ENCODE data around the gene RPTOR.

Gene RPTOR

DNA sequence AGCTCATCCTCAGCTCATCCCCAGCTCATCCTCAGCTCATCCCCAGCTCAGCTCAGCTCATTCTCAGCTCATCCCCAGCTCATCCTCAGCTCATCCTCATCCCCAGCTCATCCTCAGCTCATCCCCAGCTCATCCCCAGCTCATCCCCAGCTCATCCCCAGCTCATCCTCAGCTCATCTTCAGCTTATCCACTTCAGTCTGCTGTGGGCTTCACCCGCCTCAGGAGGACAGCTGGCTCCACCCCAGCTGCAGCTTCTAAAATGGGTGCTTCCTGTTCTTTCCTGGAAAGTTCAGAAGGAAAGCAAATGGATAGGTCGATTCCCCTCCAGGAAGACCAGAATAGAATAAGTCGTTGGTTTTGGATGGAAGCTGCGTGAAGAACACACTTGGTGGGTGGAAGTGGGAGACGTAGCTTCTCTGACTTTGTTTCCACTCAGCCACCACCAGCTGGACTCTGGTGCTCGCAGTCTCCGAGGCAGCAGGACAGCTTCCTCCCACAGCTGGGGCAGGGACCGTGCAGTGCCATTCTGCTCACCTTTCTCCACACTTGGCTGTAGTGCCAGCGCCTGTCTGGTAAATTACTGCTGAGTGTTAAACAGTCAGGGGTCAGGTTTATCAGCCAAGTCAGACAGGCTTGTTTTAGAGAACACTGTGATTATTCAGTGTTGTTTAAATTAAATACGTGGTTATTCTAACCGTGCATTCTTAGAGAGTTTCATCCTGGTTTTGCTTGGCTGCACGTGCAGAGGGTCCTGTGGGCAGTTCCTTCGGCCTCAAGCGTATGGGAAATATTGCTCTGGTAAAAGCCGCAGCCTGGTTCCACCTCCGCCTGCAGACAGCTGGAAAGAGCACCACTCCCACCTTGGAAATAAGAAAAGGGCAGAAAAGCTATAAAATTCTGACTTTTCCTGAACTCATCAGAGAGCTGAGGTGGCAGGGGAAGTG lies 386.0 kb downstream of the RPTOR start:
- DNase-seq (ENCODE audit: low read depth) = no peak

DNA sequence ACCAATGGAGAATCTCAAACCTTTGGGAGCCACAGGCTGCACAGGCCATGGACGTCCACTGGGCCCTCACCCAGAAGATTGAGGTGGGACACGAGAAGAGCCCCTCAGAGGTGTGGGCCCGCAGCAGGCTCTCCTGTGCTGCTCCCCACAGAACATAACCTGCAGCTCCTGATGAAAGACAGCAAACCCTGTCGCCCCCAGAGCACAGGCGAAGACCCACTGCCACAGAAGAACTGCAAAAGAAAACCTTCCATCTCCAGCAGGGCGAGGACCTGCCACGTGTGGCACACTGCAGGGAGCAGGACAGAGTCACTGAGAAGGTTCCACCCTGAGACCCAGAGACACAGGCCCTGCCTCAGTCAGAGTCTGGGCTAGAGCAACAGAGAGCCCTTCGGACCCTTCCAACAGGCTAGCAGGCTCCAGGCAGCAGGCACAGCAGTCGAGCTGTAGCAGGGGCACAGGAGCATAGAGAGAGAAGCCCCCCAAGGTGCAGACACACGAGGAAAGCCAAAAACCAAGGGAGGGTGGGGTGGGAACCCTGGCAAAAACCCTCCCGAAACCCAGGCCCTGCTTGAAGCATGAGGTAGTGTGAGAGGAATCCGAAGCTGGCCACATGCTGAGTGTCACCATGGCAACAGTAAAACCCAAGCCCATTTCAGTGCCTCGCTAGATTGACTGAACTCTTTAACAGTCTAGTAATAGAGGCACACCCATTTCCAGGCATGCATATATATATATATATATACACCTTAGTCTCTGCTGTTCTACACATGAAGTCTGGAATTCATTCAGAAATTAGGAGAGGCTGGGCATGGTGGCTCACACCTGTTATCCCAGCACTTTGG lies 387.0 kb downstream of the RPTOR start:
- DNase-seq (ENCODE audit: low read depth) = peak; percentile 43

DNA sequence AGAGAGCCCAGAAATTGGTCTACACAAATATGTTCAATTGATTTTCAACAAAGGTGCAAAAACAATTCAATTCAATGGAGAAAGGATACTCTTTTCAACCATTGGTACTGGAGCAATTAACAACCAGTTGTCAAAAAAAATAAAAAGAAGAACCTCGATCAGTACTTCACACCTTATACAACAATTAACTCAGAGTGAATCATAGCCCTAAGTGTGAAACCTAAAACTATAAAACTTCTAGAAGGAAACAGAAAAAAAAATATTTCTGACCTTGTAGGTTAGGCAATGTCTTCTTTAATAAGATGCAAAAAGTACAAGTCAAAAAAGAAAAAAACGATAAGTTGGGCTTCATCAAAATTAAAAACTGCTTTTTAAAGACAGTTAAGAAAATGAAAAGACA lies 390.9 kb downstream of the RPTOR start:
- no peak for DNase-seq (ENCODE audit: low read depth)

DNA sequence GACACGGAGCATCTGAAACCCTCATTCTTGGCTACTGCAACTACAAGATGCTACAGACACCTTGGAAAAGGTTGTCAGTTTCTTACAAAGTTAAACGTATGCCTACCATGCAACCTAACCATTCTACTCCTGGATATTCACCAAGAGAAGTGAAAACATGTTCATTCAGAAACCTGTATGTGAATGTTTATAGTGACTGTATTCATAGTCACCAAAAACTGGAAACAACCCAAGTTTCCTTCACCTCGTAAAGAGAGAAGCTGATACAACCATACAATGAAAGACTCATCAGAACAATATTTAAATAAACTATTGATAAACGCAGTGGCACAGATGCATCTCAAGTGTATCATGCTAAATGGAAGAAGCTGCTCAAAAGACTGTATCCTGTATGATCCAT lies 391.6 kb downstream of the RPTOR start:
- DNase-seq (ENCODE audit: low read depth) = no peak

DNA sequence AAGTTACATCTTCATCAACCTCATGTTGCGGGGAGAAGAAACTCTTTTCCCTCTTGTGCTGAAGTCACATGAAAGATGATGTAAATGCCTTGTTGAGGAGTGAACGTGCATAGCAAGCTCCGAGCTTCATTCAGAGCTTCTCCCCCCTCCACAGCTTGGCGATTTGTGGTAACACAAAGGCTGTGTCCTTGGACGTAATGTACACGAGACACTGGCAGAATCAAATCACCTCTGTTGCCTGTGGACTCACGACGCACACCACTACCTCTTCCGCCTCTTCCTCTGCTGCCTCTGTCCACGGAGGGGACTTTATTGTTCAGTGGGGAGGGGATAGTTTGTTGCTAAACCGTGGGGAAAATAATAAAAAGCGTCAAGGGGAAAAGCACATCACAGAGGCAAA lies 392.1 kb downstream of the RPTOR start:
- DNase-seq (ENCODE audit: low read depth) = no peak

DNA sequence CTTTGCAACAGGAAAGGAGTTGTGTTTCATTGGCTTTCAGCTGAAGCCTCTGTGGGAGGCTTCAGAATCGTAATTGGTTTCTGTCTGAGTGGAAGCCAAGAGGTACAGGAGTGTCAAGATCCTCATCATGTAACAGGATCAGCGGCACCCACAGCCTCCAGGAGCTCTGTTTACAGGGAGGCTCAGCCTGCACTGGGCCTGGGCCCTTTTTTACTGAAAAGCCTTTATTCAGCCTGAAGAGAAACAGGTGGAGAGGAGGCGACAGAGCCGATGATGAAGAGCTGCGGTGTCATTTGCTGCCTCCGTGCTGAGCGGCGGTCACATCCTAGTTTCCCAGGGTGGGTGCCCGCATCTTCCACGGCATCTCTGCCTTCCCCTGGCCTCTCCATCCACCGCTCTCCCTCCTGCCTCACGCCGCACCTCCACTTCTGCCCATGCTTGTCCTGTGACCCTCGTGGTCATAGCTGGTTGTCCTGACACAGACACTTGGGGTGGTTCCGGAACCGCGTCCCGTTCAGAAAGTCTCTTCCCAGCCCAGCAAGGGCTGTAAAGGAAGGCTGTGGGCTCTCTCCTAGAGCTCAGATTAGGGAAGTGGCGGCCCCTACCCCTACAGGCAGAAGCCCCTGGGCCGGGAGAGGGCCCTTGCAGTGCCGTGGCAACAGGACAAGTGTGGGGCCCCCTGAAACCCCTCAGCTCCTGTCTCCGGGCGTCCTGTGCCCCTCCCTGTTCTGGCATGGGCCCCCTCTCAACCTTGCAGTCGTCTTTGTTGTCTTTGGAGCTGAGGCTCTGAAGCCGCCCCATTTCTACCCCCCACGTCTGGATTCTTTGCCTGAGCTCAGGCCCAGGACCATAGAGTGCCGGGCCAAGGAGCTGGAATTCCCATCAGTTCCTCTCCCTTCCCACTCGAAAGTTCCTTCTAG lies 393.1 kb downstream of the RPTOR start:
- no peak for DNase-seq (ENCODE audit: low read depth)

DNA sequence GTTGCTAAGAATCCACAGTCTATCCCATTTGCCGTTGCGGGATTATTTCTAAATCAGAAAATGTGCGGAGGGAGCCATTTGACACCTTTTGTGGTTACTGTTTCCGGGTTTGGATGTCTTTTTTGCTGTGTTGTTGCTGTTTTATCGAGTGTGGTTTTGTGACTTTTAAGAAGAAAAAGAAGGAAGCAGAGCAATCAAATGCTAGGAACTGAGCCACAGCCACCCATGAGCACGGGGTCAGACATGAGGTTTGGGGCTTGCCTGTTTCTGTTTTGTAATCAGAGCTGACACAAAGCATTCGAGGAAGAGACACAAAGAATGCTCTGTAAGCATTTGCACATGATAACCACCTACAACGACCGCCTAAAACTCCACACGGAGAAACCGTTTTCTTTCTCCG lies 393.9 kb downstream of the RPTOR start:
- DNase-seq (ENCODE audit: low read depth) = no peak

DNA sequence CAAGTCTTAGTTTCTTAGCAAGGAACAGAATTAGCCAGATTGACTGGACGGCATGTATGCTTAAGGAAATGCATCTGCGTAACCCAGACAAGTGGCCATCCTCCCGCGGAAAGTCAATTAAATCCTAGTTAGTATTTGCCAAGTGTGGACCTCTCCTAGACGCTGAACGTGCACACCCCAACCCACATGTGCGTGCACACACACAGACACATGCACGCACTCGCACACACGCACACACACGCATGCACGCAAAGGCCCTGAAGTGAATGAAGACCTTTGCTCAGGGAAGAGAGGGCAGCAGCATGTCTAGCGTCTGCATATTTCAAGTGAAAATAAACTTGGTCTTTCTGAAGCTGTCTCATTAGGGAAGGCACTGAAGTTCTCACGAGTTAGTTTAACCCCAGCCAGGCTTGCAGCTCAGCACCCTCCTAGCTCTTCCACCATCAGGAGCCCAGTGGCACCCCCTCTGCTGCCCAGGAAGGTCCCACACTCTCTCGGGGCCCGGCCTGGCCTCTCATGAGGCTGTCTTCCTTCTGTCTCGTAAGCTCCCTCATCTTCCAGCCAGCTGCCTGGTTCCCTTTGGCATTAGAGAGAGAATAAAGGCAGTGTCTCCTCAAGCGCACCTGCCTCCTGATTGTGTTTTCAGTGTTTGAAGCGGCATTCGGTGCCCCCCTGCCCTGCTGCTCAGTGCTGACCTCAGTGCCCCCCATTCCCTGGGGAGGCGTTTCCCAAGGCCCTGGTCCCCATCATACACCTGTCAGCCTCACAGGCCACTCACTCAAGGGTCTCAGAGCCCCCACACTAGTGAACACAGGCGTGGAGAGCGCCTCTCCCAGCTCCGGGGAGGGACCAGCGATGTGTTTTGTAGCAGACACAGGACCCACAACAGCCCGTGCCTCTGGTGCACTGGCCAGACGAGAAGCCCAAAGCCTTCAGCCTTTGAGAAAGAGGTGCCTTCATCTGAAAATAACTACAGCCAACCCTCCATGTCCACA lies 394.8 kb downstream of the RPTOR start:
- DNase-seq (ENCODE audit: low read depth) = no peak

DNA sequence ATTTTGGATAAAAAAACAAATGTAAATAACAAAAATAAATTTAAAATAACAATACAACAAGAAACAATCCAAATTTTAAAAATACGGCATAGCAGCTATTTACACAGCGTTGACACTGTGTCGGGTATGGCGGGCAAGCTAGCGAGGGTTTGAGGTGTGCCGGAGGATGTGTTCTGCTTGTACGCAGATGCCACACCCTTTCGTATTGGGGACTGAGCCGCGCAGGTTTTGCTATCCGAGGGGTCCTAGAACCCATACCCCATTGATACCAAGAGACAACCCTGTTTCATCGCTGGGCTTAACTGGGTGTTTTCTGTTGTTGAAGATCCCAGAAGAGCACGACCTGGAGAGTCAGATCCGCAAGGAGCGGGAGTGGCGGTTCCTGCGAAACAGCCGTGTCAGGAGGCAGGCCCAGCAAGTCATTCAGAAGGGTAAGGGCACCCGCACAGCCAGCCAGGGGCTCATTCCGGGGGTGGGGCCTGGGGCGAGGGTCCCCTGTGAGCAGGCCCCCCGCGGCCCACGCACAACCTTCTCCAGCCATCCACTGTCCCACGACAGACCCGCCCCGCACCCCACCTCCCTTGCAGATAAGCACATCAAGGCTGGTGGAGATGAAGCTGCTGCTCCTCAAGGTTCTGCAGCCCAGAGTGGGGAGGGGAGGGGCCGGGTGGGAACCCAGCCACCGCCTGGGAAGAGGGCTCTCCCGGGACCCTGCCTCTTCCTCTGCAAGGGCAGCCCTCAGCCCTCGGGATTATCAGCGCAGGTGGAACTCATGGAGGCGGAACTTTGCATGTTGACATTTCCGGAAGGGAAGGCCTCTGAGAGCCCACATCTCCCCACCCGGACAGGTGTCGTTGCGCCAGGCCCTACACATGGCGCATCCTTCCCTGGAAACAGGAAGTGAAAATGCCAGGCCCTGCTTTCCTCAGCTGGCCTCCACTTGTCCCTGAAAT lies 395.8 kb downstream of the RPTOR start:
- no peak for DNase-seq (ENCODE audit: low read depth)

DNA sequence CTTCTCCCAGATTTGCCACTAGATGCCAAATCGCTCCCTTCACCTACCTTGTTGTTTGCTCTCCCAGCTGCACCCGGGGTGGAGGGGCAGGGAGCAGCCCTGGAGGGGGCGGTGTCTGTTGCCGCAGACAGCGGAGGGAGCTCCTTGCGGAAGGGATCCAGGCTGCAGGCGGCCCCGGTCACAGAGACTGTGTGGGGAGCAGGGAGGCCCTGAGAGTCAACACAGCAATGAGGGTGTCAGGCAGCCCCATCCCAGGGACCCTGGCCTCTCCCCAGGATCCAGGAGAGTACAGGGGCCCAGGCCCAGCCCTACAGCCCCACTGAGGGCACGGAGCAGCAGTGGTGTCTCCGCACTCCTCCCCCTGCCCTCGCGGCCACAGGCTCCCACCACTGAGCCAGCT lies 396.5 kb downstream of the RPTOR start:
- no peak for DNase-seq (ENCODE audit: low read depth)

DNA sequence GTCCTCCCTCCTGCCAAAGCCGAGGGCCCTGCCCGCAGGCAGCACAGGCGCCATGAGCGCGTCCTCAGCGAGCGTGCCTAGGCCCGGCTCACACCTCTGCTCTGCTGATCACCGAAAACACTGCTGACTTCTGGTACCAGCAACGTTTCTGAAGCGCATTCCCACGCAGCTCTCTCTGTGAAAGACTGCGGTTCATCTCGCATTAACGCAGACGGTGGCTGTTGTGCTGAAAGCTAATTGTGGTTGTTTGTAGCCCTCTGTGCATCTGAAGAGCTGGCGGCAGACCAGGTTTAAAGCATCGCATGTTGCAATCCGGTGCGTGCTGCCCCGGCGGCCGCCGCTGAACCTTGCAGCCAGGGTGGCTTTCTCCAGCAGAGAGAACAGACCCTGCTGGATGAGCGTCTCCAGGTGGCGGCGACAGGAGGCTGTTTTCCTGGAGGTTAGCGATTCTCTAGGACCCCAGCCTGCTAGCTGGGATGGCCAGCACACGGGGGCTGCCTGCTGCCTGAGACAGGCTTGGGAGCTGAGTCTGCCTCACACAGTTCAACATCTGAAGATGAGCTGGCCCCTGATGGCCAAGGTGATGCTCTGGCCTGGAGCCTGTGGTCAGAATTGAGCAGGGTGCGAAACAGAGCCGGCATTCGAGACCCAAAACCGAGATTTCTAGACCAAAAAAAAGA lies 397.2 kb downstream of the RPTOR start:
- DNase-seq (ENCODE audit: low read depth) = no peak

DNA sequence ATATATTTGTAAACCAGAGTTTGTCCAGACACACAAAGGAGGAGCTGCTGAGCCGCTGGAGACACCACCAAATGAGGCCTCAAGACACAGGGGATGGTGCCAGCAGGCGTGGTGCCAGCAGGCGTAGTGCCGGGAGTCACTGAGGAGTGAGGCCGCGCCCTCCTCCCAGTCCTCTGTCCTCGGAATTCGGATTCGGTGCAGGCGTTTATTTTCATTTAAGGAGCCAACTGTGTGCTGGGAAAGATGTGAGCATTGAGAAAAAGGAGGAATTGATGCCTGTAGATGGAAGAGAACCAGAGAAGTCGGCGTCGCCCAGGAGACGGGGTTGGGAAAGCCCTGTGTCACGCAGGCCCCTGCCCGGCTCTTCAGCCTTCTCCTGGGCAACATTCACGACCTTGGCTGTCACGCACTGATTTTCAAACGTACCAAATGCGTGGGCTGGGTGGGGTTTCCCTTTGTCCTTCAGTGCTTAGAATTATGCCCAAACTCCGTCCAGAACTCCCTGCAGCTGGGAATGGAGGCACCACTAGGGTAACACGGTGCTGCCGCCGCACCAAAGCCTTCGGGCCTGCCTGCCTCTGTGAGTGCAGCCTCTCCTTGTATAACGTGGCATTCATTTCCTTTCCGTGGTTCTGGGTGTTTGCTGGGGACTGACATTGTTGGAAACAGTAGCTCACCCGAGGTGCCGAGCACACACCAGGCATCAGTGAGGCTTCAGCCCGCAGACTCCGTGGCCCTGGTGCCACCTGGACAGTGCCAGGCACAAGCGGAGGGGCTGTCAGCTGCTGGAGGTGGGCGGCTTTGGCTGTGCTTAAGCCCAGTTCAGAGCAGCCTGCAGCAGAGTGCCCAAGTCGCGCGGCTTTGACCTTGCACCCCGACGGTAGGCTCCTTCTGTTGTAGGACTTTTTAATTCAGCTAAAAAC lies 398.0 kb downstream of the RPTOR start:
- DNase-seq (ENCODE audit: low read depth) = peak; percentile 75

DNA sequence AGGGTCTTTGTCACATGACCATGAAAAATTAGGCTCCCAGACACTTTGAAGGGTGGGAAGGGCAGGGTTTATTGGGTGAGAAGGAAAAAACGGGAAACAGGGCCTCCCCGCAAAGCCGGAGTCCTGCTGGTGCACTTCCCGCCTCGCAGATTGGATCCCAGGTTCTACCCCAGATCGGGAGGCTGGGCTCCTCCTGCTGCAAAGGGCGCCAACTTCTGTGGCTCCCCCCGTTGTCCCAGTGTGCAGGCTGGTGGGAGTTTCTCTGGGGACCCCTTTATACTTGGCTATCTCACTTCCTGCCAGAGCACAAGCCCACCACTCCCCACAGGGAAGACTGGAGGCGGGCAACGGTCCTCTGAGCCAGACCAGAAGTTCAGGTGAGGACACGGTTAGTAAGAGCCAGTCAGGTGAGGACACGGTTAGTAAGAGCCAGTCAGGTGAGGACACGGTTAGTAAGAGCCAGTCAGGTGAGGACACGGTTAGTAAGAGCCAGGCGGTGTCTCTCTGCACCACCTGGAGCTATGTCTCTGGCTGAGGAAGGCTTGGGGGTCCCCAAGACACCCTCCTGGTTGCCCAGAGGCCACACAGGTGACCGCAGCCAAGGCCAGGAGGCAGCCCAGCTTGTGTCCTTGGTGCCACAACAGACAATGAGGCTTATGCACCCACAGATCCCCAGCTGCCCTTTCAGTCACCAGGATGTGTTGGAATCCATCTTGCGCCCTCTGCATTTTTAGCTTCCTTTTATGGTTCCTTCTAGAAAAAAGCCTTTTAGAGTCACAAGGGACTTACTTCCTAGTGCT lies 398.9 kb downstream of the RPTOR start:
- no peak for DNase-seq (ENCODE audit: low read depth)

DNA sequence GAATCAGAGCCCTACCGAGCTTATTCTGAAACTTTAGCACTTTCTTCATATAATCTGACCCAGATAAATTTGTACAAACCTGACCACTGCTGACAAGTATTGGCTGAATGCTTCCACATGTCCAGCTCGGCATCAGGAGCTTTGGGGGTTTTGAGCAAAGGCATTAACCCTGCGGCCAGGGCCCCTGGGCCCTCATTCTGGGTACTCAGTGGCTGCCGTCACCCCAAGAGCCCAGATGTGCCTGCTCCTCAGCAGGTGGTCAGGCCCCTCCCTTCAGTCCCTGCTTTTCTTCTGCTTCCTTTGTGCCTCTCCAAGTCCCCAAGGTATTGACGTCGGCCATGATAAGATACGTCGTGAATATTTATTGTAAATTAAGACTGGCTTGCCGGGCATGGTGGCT lies 399.7 kb downstream of the RPTOR start:
- no peak for DNase-seq (ENCODE audit: low read depth)

DNA sequence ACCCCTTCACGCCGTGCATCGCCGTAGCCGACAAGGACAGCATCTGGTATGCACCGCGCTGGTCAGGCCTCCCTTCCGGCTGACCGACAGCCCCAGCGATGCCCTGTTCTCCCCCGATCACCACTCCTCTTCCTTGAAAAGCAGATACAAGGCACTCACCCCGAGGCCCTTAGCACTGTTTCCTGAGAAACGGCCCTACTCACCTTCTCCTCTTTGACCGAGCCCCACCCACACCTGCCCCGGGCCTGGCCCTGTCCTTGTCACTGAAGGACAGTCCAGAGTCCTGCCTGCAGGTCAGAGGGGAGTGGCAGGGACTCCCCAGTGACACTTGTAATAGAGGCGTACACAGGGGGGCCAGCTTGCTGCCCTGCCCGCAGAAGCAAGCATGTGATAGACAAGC lies 401.1 kb downstream of the RPTOR start:
- DNase-seq (ENCODE audit: low read depth) = no peak

DNA sequence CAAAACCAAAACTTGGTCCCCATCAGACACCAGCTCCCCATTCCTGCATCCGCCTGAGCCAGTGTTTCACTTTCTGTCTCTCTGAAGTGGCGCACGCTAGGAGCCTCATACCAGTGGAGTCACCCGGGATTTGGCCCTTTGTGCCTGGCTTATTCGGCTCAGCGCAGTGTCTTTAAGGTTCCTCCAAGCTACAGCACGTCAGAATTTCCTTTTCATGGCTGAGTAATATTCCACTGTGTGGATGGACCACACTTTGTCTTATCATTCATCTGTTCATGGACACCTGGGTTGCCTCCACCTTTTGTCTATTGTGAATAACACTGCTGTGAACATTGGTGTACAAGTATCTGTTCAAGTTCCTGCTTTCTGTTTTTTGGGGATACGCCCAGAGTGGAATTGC lies 401.8 kb downstream of the RPTOR start:
- DNase-seq (ENCODE audit: low read depth) = no peak
